ENCODE measurements around the gene SLC3A2. TPM values are rescaled to one million over a fixed set of nuclear protein-coding genes. Genes with fewer than 3 reads are reported as not detected.

SLC3A2 gene
- total and polyA plus RNA-seq, 2 of the 13 experiments (the other 11 are each of a cell fraction or from before 2014, with no cell fraction given) = 213 to 226 TPM

DNA sequence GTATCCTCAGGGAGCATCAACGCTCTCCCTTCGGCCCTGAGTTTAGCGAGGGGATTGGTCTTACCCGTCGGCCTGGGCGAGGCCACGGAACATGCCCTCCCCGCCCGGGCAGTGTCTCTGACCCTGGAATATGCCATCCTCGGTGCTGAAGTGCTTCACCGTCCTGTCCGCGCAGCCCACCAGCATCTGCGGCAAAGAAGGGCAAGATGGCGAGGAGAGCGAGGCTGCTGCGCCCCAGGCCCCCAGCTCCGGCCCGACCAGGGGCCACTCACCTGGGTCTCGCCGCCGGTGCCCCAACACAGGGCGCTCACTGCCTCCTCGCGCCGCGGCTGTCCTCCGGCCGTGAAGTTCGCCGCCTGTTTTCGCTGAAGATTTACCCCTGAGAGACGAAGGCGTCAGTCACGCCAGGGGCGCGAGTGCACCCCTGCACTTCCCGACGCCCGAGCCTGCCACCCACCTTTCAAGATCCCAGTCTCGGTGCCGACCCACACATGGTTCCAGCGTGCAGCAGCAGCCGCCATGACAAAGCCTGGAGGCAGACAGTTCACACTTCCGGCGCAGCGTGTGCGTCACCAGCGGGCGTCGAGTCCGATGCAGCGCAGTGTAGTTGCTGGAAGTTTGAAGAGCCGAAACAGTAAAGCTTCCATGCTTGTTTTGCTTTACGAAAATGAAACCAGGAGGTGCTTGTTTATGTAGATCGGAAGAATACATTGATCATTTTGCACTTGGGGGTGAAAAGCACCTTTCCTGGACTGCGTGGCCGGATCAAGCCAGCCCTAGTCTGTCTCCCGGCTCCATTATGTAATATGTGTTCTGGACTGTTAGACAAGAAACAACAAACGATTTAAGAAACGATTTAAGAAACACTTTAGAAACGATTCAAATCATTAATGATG lies 41.4 kb upstream of the SLC3A2 start, which contains the start of gene WDR74 (continued):
- TF ChIP-seq NR1H2 (CRISPR knock-in tag; IDR thresholded peaks at IDR 0.05; ENCODE audit: borderline replicate concordance, low read depth) = 0 out of 2 replicates have a peak, but pooled peaks have one; percentile 72
- TF ChIP-seq, protein P1, sequence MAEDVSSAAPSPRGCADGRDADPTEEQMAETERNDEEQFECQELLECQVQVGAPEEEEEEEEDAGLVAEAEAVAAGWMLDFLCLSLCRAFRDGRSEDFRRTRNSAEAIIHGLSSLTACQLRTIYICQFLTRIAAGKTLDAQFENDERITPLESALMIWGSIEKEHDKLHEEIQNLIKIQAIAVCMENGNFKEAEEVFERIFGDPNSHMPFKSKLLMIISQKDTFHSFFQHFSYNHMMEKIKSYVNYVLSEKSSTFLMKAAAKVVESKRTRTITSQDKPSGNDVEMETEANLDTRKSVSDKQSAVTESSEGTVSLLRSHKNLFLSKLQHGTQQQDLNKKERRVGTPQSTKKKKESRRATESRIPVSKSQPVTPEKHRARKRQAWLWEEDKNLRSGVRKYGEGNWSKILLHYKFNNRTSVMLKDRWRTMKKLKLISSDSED (CRISPR knock-in tag; IDR thresholded peaks at IDR 0.05) = no peak
- no peak for TF ChIP-seq NFATC3 (CRISPR knock-in tag; IDR thresholded peaks at IDR 0.05)
- TF ChIP-seq ZMAT3 (CRISPR knock-in tag; conservative IDR thresholded peaks at IDR 0.05) = peak; percentile 30; the same call in 1 of the 2 replicates
- no peak for TF ChIP-seq PTBP1 (IDR thresholded peaks at IDR 0.05; ENCODE audit: low read depth, low read length, poor library complexity, severe bottlenecking)
- TF ChIP-seq GFI1 (CRISPR knock-in tag; IDR thresholded peaks at IDR 0.05; ENCODE audit: borderline replicate concordance) = no peak
- TF ChIP-seq RFXAP (CRISPR knock-in tag; IDR thresholded peaks at IDR 0.05; ENCODE audit: borderline replicate concordance) = peak; percentile 89; the same call in 1 of the 2 replicates
- TF ChIP-seq, protein P2, sequence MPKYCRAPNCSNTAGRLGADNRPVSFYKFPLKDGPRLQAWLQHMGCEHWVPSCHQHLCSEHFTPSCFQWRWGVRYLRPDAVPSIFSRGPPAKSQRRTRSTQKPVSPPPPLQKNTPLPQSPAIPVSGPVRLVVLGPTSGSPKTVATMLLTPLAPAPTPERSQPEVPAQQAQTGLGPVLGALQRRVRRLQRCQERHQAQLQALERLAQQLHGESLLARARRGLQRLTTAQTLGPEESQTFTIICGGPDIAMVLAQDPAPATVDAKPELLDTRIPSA (CRISPR knock-in tag; IDR thresholded peaks at IDR 0.05; ENCODE audit: borderline replicate concordance) = no peak
- no peak for TF ChIP-seq MTF2 (CRISPR knock-in tag; IDR thresholded peaks at IDR 0.05; ENCODE audit: borderline replicate concordance)
- peak; percentile 77 for TF ChIP-seq ZFY (CRISPR knock-in tag; IDR thresholded peaks at IDR 0.05)
- TF ChIP-seq ZNF550 (CRISPR knock-in tag; IDR thresholded peaks at IDR 0.05; ENCODE audit: borderline replicate concordance) = 0 out of 2 replicates have a peak, but pooled peaks have one; percentile 76
- no peak for TF ChIP-seq NONO (IDR thresholded peaks at IDR 0.05)
- peak; percentile 88 for TF ChIP-seq NONO (CRISPR knock-in tag; conservative IDR thresholded peaks at IDR 0.05)
- TF ChIP-seq MZF1 (CRISPR knock-in tag; IDR thresholded peaks at IDR 0.05; ENCODE audit: borderline replicate concordance) = no peak
- TF ChIP-seq ZNF333 (CRISPR knock-in tag; IDR thresholded peaks at IDR 0.05; ENCODE audit: borderline replicate concordance) = peak; percentile 69
- peak; percentile 53; the same call in 1 of the 2 replicates for TF ChIP-seq JUND (CRISPR knock-in tag; IDR thresholded peaks at IDR 0.05)
- TF ChIP-seq, protein P3, sequence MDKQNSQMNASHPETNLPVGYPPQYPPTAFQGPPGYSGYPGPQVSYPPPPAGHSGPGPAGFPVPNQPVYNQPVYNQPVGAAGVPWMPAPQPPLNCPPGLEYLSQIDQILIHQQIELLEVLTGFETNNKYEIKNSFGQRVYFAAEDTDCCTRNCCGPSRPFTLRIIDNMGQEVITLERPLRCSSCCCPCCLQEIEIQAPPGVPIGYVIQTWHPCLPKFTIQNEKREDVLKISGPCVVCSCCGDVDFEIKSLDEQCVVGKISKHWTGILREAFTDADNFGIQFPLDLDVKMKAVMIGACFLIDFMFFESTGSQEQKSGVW (CRISPR knock-in tag; IDR thresholded peaks at IDR 0.05; ENCODE audit: borderline replicate concordance) = no peak
- peak; percentile 76; the same call in 1 of the 2 replicates for TF ChIP-seq RXRB (CRISPR knock-in tag; IDR thresholded peaks at IDR 0.05; ENCODE audit: borderline replicate concordance)
- no peak for TF ChIP-seq MLLT10 (CRISPR knock-in tag; IDR thresholded peaks at IDR 0.05)
- TF ChIP-seq, protein P4, sequence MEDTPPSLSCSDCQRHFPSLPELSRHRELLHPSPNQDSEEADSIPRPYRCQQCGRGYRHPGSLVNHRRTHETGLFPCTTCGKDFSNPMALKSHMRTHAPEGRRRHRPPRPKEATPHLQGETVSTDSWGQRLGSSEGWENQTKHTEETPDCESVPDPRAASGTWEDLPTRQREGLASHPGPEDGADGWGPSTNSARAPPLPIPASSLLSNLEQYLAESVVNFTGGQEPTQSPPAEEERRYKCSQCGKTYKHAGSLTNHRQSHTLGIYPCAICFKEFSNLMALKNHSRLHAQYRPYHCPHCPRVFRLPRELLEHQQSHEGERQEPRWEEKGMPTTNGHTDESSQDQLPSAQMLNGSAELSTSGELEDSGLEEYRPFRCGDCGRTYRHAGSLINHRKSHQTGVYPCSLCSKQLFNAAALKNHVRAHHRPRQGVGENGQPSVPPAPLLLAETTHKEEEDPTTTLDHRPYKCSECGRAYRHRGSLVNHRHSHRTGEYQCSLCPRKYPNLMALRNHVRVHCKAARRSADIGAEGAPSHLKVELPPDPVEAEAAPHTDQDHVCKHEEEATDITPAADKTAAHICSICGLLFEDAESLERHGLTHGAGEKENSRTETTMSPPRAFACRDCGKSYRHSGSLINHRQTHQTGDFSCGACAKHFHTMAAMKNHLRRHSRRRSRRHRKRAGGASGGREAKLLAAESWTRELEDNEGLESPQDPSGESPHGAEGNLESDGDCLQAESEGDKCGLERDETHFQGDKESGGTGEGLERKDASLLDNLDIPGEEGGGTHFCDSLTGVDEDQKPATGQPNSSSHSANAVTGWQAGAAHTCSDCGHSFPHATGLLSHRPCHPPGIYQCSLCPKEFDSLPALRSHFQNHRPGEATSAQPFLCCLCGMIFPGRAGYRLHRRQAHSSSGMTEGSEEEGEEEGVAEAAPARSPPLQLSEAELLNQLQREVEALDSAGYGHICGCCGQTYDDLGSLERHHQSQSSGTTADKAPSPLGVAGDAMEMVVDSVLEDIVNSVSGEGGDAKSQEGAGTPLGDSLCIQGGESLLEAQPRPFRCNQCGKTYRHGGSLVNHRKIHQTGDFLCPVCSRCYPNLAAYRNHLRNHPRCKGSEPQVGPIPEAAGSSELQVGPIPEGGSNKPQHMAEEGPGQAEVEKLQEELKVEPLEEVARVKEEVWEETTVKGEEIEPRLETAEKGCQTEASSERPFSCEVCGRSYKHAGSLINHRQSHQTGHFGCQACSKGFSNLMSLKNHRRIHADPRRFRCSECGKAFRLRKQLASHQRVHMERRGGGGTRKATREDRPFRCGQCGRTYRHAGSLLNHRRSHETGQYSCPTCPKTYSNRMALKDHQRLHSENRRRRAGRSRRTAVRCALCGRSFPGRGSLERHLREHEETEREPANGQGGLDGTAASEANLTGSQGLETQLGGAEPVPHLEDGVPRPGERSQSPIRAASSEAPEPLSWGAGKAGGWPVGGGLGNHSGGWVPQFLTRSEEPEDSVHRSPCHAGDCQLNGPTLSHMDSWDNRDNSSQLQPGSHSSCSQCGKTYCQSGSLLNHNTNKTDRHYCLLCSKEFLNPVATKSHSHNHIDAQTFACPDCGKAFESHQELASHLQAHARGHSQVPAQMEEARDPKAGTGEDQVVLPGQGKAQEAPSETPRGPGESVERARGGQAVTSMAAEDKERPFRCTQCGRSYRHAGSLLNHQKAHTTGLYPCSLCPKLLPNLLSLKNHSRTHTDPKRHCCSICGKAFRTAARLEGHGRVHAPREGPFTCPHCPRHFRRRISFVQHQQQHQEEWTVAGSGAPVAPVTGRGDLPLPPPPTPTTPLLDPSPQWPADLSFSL (CRISPR knock-in tag; IDR thresholded peaks at IDR 0.05) = no peak
